PC-3 (cell line): Measurements from ENCODE around the gene RPS15.

Experiments used
- CTCF ChIP-seq: fragments of 300-600 bp; sonication (generic); conservative IDR thresholded peaks from 2 replicates; pipeline ENCODE4 v1.5.1; 2017; ENCODE audit warnings: antibody characterized with exemption, low read depth, mild to moderate bottlenecking, low read length
- EZH2 ChIP-seq: fragments of 300-600 bp; sonication (generic); IDR thresholded peaks from one replicate; pipeline ENCODE4 v1.6.1; 2017; ENCODE audit warnings: antibody characterized with exemption, mild to moderate bottlenecking, low read length; ENCODE audit not compliant: unreplicated experiment

GRCh38 chr19:1434577-1435060 is 3.6 kb upstream of the RPS15 start:
- TF ChIP-seq CTCF (no peak), EZH2 (no peak)
